Ovary (tissue), 9 donors: ENCODE data around the gene TRAF3. TPM values are rescaled to one million over a fixed set of nuclear protein-coding genes. Genes with fewer than 3 reads are reported as not detected.
"Not testable (repeated sequence)": the region's sequence is repeated elsewhere in the genome, so short reads cannot be mapped to it uniquely, and the experiment has no call there.

Source experiments
- DNase-seq, 5 donors: peaks; one replicate each; pipeline ENCODE4 v3.0.0-alpha.2; 2019 to 2020
- H3K27ac ChIP-seq, 2 donors: fragments of 200-600 bp; one replicate each; pipeline versions ENCODE4 v1.5.1 to v1.8.0; 2019 to 2022
- H3K27me3 ChIP-seq: fragments of 200-600 bp; one replicate; pipeline ENCODE4 v1.8.0; 2022
- H3K36me3 ChIP-seq: fragments of 200-600 bp; sonication (generic); one replicate; pipeline ENCODE4 v1.5.1; 2019
- H3K4me1 ChIP-seq: one replicate; pipeline ENCODE4 v1.8.1; 2013; ENCODE audit warnings: mild to moderate bottlenecking, moderate library complexity; ENCODE audit not compliant: insufficient read depth
- H3K4me3 ChIP-seq: fragments of 200-600 bp; sonication (generic); one replicate; pipeline ENCODE4 v1.5.1; 2017
- H3K9me3 ChIP-seq, 2 donors: fragments of 200-600 bp in 1 of 2; sonication (generic) in 1 of 2; one replicate each; pipeline versions ENCODE4 v1.5.1 to v1.8.1; 2013 to 2019; ENCODE audit warnings: mild to moderate bottlenecking in 1 of 2, moderate library complexity in 1 of 2
- CTCF ChIP-seq, 3 donors: fragments of 450-650 bp in 2 of 3; fragments of 200-600 bp in 1 of 3; IDR thresholded peaks; one replicate each; pipeline versions ENCODE4 v1.5.1 to v1.8.0; 2016 to 2022; ENCODE audit warnings: antibody characterized with exemption in 3 of 3, mild to moderate bottlenecking in 1 of 3
- EP300 ChIP-seq: sonication (generic); formaldehyde crosslinking; IDR thresholded peaks from one replicate; pipeline ENCODE4 v1.6.1; 2017; ENCODE audit warnings: antibody characterized with exemption
- POLR2A ChIP-seq: fragments of 450-650 bp; IDR thresholded peaks from one replicate; pipeline ENCODE4 v1.6.1; 2017; ENCODE audit warnings: antibody characterized with exemption, mild to moderate bottlenecking, moderate library complexity
- WGBS, 3 donors: extraction: QIAGEN DNeasy Blood & Tissue Kit in 1 of 3; methylation state at CpG; one replicate each; pipeline versions ENCODE4 v1.1.5 to v1.1.7; 2013 to 2017; 5-methylcytosine and 5-hydroxymethylcytosine counted together
- intact Hi-C, 4 donors: fragments of 100-400 bp; cut with DNase I; formaldehyde crosslinking; loops; one replicate each; pipeline versions ENCODE4 v1.11.0 to v1.15.1; 2022 to 2023
- polyA plus RNA-seq, 2 donors: library from polyadenylated mRNA; stranded (reverse); fragments of 200-250 nt in 1 of 2; fragments of 350-450 nt in 1 of 2; fragmentation: Illumina TruSeq in 1 of 2; extraction: RNeasy Lipid Tissue Mini Kit (QIAGEN cat#74804) in 1 of 2; gene quantifications; one replicate each; pipeline ENCODE4 v1.2.3, GENCODE V29; 2013 to 2014
- total RNA-seq, 7 donors: library from RNA; depleted of rRNA in 2 of 7; stranded (reverse); fragments of >200 nt in 2 of 7; fragmentation: NEBNext Ultra II Directional in 3 of 7; extraction: Animal tissue kit (Norgen Biotek cat#: 25700) in 3 of 7; gene quantifications; one replicate each; pipeline versions ENCODE4 v1.1.0 to v1.2.4, GENCODE V29; 2016 to 2023
- donor health status: DM: no; HTN: no; CAD: no; lungs with moderate emphysema.
- donor health status: DM: no; HTN: no; CAD: no.
- donor health status: Bipolar disorder and iron deficiency.
- donor health status: DM: yes; HTN: yes; CAD: no.
- donor health status: DM: no; HTN: no; CAD: no.
- donor health status: DM: yes; HTN: yes; CAD: no.

TRAF3 gene
- total and polyA plus RNA-seq, 9 donors: 2.9 to 17.0 (median 11.4) TPM

- H3K4me1 ChIP-seq: no peaks in the 10 kb centered on the region
Measured at GRCh38 chr14:102893452-102893851, 116.2 kb downstream of the TRAF3 start.

GRCh38 chr14:102896735-102897134 is 119.5 kb downstream of the TRAF3 start:
- H3K9me3 ChIP-seq, H3K4me3 ChIP-seq, intact Hi-C loops, H3K36me3 ChIP-seq, H3K27ac ChIP-seq, H3K4me1 ChIP-seq, DNase-seq, H3K27me3 ChIP-seq: not testable (repeated sequence)

More at GRCh38 chr14:102893452-102893851, 116.2 kb downstream of the TRAF3 start:
- DNase-seq: no peak
- no peak overlapping the region for H3K4me3 ChIP-seq
- WGBS, 3 donors: 33 to 45% (median 33%) methylated on average over 9 of the region's 9 CpGs
- no peak overlapping the region for H3K27ac ChIP-seq
- TF ChIP-seq EP300 (no peak), CTCF (IDR thresholded peaks at IDR 0.05) (no peak), POLR2A (no peak)
- intact Hi-C loops: no loop called here
- no peaks in the 10 kb centered on the region for H3K9me3 ChIP-seq
- no peaks in the 10 kb centered on the region for H3K27me3 ChIP-seq
- H3K36me3 ChIP-seq: no peaks in the 10 kb centered on the region

- intact Hi-C loops: no loop called here
- Histone ChIP-seq H3K4me1 (no peaks in the 10 kb centered on the region), H3K9me3 (no peaks in the 10 kb centered on the region), H3K27me3 (no peaks in the 10 kb centered on the region), H3K27ac (no peak overlapping the region), H3K4me3 (no peak overlapping the region), H3K36me3 (no peaks in the 10 kb centered on the region)
- WGBS, 3 donors: 66 to 74% (median 66%) methylated on average over 14 of the region's 14 CpGs
- no peak for DNase-seq
- TF ChIP-seq EP300 (no peak), POLR2A (no peak), CTCF (IDR thresholded peaks at IDR 0.05) (no peak)
Measured at GRCh38 chr14:102897299-102898027, 120.2 kb downstream of the TRAF3 start.

GRCh38 chr14:102898298-102898697 is 121.0 kb downstream of the TRAF3 start:
- intact Hi-C loops: no loop called here
- Histone ChIP-seq H3K27me3 (no peaks in the 10 kb centered on the region), H3K9me3 (no peaks in the 10 kb centered on the region), H3K4me1 (no peaks in the 10 kb centered on the region), H3K27ac (no peak overlapping the region), H3K36me3 (no peaks in the 10 kb centered on the region), H3K4me3 (no peak overlapping the region)
- TF ChIP-seq CTCF (IDR thresholded peaks at IDR 0.05) (no peak), POLR2A (no peak), EP300 (no peak)
- 86 to 93% (median 91%) methylated on average over 6 of the region's 6 CpGs for WGBS, 3 donors
- no peak for DNase-seq

GRCh38 chr14:102898776-102899515 is 121.7 kb downstream of the TRAF3 start:
- intact Hi-C loops: no loop called here
- Histone ChIP-seq H3K4me1 (no peaks in the 10 kb centered on the region), H3K9me3 (no peaks in the 10 kb centered on the region), H3K36me3 (no peaks in the 10 kb centered on the region), H3K27me3 (no peaks in the 10 kb centered on the region), H3K27ac (no peak overlapping the region), H3K4me3 (no peak overlapping the region)
- no peak for TF ChIP-seq EP300
- TF ChIP-seq POLR2A: no peak
- no peak for TF ChIP-seq CTCF (IDR thresholded peaks at IDR 0.05)
- WGBS, 3 donors: 86 to 91% (median 91%) methylated on average over 18 of the region's 18 CpGs
- no peak for DNase-seq
